ENCODE measurements around the gene GPR42. TPM values are rescaled to one million over a fixed set of nuclear protein-coding genes. Genes with fewer than 3 reads are reported as not detected.

The GPR42 gene
- total RNA-seq, 1 experiment from 2014 or later: not detected

DNA sequence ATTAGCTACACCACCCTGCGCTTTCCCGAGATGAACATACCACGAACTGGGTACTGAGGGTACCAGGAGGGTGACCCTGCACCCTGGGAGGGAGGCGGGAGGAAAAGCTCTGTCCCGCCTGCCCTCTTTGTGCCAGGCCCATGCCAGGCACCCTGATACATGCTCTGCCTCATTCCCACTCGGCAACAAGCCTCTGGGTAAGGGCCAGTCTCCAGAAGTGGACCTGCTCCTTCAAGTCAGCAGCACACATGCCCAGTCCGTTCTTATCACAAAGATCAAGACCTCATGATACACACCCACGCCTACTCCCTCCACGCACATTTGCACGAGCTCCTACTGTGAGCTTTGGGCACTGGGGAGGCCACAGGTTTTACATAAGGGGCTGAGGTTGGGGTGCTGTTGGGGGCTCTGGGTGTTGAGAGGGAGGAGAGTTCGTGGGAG lies 25.2 kb upstream of the GPR42 start:
- Histone ChIP-seq H3K9me3 (no peaks in the 10 kb centered on the region), H3K36me3 (ENCODE audit: control insufficient read depth, insufficient read depth, low read length) (no peaks in the 10 kb centered on the region), H3K27me3 (replicated peaks; ENCODE audit: control insufficient read depth, insufficient read depth, low read length) (no peaks in the 10 kb centered on the region), H3K4me3 (ENCODE audit: low read depth, low read length) (no peak overlapping the region), H3K4me1 (no peaks in the 10 kb centered on the region; the same call in 1 of the 2 replicates)
- no peaks in the 10 kb centered on the region for H3K4me1 Mint-ChIP-seq (ENCODE audit: low read depth, unreplicated experiment)
- no peak overlapping the region for H3K27ac Mint-ChIP-seq (ENCODE audit: unreplicated experiment)
- peak in 1 of 2 experiments; percentile 23 for DNase-seq
- no peak overlapping the region for H3K4me3 Mint-ChIP-seq (ENCODE audit: unreplicated experiment)
- CTCF ChIA-PET: no interaction called here
- H3K9me3 Mint-ChIP-seq (ENCODE audit: unreplicated experiment): no peaks in the 10 kb centered on the region
- intact Hi-C loops (cut with micrococcal nuclease; ENCODE audit: unreplicated experiment): no loop called here
- no TSS peak for BruUV-seq (replicated peaks)
- no peaks in the 10 kb centered on the region for H3K36me3 Mint-ChIP-seq (ENCODE audit: insufficient read depth, unreplicated experiment)
- TF ChIP-seq, protein P1, sequence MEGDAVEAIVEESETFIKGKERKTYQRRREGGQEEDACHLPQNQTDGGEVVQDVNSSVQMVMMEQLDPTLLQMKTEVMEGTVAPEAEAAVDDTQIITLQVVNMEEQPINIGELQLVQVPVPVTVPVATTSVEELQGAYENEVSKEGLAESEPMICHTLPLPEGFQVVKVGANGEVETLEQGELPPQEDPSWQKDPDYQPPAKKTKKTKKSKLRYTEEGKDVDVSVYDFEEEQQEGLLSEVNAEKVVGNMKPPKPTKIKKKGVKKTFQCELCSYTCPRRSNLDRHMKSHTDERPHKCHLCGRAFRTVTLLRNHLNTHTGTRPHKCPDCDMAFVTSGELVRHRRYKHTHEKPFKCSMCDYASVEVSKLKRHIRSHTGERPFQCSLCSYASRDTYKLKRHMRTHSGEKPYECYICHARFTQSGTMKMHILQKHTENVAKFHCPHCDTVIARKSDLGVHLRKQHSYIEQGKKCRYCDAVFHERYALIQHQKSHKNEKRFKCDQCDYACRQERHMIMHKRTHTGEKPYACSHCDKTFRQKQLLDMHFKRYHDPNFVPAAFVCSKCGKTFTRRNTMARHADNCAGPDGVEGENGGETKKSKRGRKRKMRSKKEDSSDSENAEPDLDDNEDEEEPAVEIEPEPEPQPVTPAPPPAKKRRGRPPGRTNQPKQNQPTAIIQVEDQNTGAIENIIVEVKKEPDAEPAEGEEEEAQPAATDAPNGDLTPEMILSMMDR (IDR thresholded peaks at IDR 0.05; ENCODE audit: insufficient read depth in 1 of 2, low read depth in 1 of 2, low read length in 1 of 2, severe bottlenecking in 1 of 2, unreplicated experiment in 1 of 2): no peak
- H3K27me3 Mint-ChIP-seq (ENCODE audit: insufficient read depth, unreplicated experiment): peaks cover 3% of the 10 kb centered on the region
- POLR2A ChIA-PET: no interaction called here

DNA sequence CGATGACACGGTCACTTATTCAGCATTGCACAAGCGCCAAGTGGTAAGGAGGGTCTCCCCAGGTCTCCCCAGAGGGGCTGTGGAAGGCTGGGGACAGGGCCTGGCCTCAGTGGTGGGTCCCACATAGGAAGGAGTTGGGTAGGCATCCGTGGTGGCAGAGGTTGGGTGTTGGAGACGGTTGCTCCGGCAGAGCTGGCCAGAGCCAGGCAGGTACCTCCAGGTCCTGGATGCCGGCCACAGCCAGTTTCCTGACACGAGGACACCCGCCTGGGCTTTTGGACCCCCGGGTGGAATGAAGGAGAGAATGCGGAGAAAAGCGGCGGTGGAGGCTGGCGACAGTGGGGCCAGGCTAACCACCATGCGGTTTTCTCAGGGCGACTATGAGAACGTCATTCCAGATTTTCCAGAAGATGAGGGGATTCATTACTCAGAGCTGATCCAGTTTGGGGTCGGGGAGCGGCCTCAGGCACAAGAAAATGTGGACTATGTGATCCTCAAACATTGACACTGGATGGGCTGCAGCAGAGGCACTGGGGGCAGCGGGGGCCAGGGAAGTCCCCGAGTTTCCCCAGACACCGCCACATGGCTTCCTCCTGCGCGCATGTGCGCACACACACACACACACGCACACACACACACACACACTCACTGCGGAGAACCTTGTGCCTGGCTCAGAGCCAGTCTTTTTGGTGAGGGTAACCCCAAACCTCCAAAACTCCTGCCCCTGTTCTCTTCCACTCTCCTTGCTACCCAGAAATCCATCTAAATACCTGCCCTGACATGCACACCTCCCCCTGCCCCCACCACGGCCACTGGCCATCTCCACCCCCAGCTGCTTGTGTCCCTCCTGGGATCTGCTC lies 24.4 kb upstream of the GPR42 start:
- CTCF ChIA-PET: interaction anchor here (1.3 kb wide), 1 partner anchor 149 kb away, joined by 3 read pairs; no protein-coding TSS in a partner anchor
- TF ChIP-seq, protein P1 (IDR thresholded peaks at IDR 0.05; ENCODE audit: insufficient read depth in 1 of 2, low read depth in 1 of 2, low read length in 1 of 2, severe bottlenecking in 1 of 2, unreplicated experiment in 1 of 2): no peak
- no TSS peak for BruUV-seq (replicated peaks)
- Histone ChIP-seq H3K36me3 (ENCODE audit: control insufficient read depth, insufficient read depth, low read length) (no peaks in the 10 kb centered on the region), H3K4me3 (ENCODE audit: low read depth, low read length) (no peak overlapping the region), H3K9me3 (no peaks in the 10 kb centered on the region), H3K27me3 (replicated peaks; ENCODE audit: control insufficient read depth, insufficient read depth, low read length) (no peaks in the 10 kb centered on the region), H3K4me1 (no peaks in the 10 kb centered on the region; the same call in 1 of the 2 replicates)
- POLR2A ChIA-PET: no interaction called here
- peak in 1 of 2 experiments; percentile 37 for DNase-seq
- Mint-ChIP-seq H3K27me3 (ENCODE audit: insufficient read depth, unreplicated experiment) (peaks cover 3% of the 10 kb centered on the region), H3K27ac (ENCODE audit: unreplicated experiment) (no peak overlapping the region), H3K4me3 (ENCODE audit: unreplicated experiment) (no peak overlapping the region), H3K36me3 (ENCODE audit: insufficient read depth, unreplicated experiment) (no peaks in the 10 kb centered on the region), H3K9me3 (ENCODE audit: unreplicated experiment) (no peaks in the 10 kb centered on the region), H3K4me1 (ENCODE audit: low read depth, unreplicated experiment) (no peaks in the 10 kb centered on the region)
- intact Hi-C loops (cut with micrococcal nuclease; ENCODE audit: unreplicated experiment): no loop called here

- Mint-ChIP-seq H3K9me3 (ENCODE audit: unreplicated experiment) (no peaks in the 10 kb centered on the region), H3K4me1 (ENCODE audit: low read depth, unreplicated experiment) (no peaks in the 10 kb centered on the region), H3K27me3 (ENCODE audit: insufficient read depth, unreplicated experiment) (peaks cover 3% of the 10 kb centered on the region), H3K36me3 (ENCODE audit: insufficient read depth, unreplicated experiment) (no peaks in the 10 kb centered on the region), H3K4me3 (ENCODE audit: unreplicated experiment) (no peak within 1 kb of the TSS), H3K27ac (ENCODE audit: unreplicated experiment) (no peak within 1 kb of the TSS)
- intact Hi-C loops (cut with micrococcal nuclease; ENCODE audit: unreplicated experiment): no loop called here
- no peaks in the 10 kb centered on the region for H3K9me3 ChIP-seq
- H3K4me3 ChIP-seq (ENCODE audit: low read depth, low read length): no peak within 1 kb of the TSS
- H3K4me1 ChIP-seq: no peaks in the 10 kb centered on the region; the same call in 1 of the 2 replicates
- H3K36me3 ChIP-seq (ENCODE audit: control insufficient read depth, insufficient read depth, low read length): no peaks in the 10 kb centered on the region
- ChIA-PET POLR2A (no interaction called here), CTCF (interaction anchor here (1.3 kb wide), 1 partner anchor 148 kb away, joined by 3 read pairs; no protein-coding TSS in a partner anchor)
- H3K27me3 ChIP-seq (replicated peaks; ENCODE audit: control insufficient read depth, insufficient read depth, low read length): no peaks in the 10 kb centered on the region
- no TSS peak for BruUV-seq (replicated peaks)
- TF ChIP-seq, protein P1 (IDR thresholded peaks at IDR 0.05; ENCODE audit: insufficient read depth in 1 of 2, low read depth in 1 of 2, low read length in 1 of 2, severe bottlenecking in 1 of 2, unreplicated experiment in 1 of 2): no peak
- DNase-seq: peak in 1 of 2 experiments; percentile 17
Measured at GRCh38 chr19:35347171-35347929, 23.5 kb upstream of the GPR42 start, which contains the start of gene FFAR1. Gene FFAR1, plus strand, starts transcription at chr19:35347902. Its CDS starts 3,650 bp downstream, at chr19:35351552.

Data from Caco-2 (cell line).